ENCODE data around the gene CEP128. TPM values are rescaled to one million over a fixed set of nuclear protein-coding genes. Genes with fewer than 3 reads are reported as not detected.

CEP128 gene
- total RNA-seq, 1 experiment from 2014 or later, result 29.3 TPM

DNA sequence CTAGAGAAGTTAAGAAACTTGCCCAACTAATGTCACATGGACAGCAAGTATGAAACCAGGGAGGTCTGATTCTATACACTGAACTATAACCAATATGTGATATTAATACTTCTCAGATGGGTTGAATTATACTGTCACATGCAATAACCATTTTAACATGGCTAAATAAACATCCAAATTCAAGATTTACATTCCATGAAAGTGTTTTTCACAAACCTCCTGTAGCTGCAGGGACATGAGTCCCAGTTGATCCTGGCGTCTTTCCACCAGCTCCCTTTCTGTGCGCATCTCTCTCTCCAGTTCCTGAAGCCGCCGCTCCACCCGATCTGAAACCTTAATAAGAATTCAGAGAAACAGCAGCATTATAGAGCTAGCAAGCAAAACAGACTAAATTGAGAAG is 79.0 kb downstream of the CEP128 start:
- Histone ChIP-seq H3K4me3 (no peak overlapping the region), H3K79me2 (ENCODE audit: low read depth) (no peaks in the 10 kb centered on the region), H3K9me2 (ENCODE audit: insufficient read depth) (no peaks in the 10 kb centered on the region), H3K9me3 (ENCODE audit: insufficient read depth, low read depth) (no peaks in the 10 kb centered on the region; the same call in none of the 2 replicates), H3K27ac (no peak overlapping the region), H3K36me3 (ENCODE audit: low read depth) (peaks cover 4% of the 10 kb centered on the region; the same call in 1 of the 2 replicates), H3K4me2 (no peak overlapping the region), H3K4me1 (replicated peaks; ENCODE audit: insufficient read depth) (no peaks in the 10 kb centered on the region), H4K20me1 (ENCODE audit: insufficient read depth) (no peaks in the 10 kb centered on the region), H3F3A (ENCODE audit: insufficient read depth, low read depth) (no peaks in the 10 kb centered on the region), H3K27me3 (ENCODE audit: insufficient read depth, low read depth) (no peaks in the 10 kb centered on the region), H2AFZ (no peak overlapping the region)
- BruUV-seq (replicated peaks), result no TSS peak
- DNase-seq, result no peak
- intact Hi-C loops (cut with micrococcal nuclease; ENCODE audit: unreplicated experiment), result loop anchor here (2.0 to 5.0 kb wide), 3 partner anchors 125 to 1900 kb away; no protein-coding TSS in a partner anchor
- ChIA-PET CTCF (interaction anchor here (0.9 kb wide), 1 partner anchor 649 kb away, joined by 3 read pairs; no protein-coding TSS in a partner anchor), POLR2A (ENCODE audit: unreplicated experiment) (interaction anchor here (0.6 kb wide), 2 partner anchors 78 to 649 kb away, joined by 4 to 7 read pairs; no protein-coding TSS in a partner anchor)
- TF ChIP-seq, protein P1, sequence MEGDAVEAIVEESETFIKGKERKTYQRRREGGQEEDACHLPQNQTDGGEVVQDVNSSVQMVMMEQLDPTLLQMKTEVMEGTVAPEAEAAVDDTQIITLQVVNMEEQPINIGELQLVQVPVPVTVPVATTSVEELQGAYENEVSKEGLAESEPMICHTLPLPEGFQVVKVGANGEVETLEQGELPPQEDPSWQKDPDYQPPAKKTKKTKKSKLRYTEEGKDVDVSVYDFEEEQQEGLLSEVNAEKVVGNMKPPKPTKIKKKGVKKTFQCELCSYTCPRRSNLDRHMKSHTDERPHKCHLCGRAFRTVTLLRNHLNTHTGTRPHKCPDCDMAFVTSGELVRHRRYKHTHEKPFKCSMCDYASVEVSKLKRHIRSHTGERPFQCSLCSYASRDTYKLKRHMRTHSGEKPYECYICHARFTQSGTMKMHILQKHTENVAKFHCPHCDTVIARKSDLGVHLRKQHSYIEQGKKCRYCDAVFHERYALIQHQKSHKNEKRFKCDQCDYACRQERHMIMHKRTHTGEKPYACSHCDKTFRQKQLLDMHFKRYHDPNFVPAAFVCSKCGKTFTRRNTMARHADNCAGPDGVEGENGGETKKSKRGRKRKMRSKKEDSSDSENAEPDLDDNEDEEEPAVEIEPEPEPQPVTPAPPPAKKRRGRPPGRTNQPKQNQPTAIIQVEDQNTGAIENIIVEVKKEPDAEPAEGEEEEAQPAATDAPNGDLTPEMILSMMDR (conservative IDR thresholded peaks at IDR 0.05), result no peak
- no peak for TF ChIP-seq EZH2 (IDR thresholded peaks at IDR 0.05; ENCODE audit: low read depth)

DNA sequence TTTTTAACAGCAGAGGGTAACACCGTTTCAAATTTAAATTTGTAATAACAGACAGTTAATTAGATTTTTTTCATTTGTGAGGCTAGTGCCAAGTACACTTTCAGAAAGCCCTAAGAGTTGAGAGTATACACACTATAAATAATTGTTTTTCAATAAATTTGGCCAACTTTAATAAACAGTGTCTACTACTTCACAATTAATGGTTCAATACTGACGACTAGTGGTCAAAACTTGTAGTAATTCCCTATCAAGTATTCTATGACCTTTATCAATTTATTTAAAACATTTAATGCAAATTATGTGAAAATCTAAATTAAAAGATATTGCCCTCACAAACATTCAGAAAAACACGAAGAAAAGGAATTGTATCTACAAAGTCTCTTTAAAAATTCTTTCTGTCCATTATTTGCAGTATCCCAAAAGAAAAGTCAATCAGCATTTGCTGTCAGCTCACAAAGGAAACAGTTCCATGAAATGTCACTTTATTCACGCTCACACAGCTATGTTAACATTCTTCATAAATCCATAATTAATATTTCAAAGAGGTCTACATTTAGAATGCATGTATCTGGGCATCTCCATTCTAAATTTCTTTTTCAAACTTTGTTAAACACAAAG is 91.2 kb downstream of the CEP128 start:
- no peaks in the 10 kb centered on the region for H3K36me3 ChIP-seq (ENCODE audit: low read depth)
- H3K4me1 ChIP-seq (replicated peaks; ENCODE audit: insufficient read depth), result peaks cover 7% of the 10 kb centered on the region; the same call in 1 of the 2 replicates
- TF ChIP-seq EZH2 (IDR thresholded peaks at IDR 0.05; ENCODE audit: low read depth), result no peak
- TF ChIP-seq, protein P1 (conservative IDR thresholded peaks at IDR 0.05), result peak; percentile 94
- H3K9me2 ChIP-seq (ENCODE audit: insufficient read depth), result no peaks in the 10 kb centered on the region
- DNase-seq, result no peak
- intact Hi-C loops (cut with micrococcal nuclease; ENCODE audit: unreplicated experiment), result loop anchor here (1.0 kb wide), 2 partner anchors 794 to 1040 kb away; no protein-coding TSS in a partner anchor
- no peaks in the 10 kb centered on the region for H4K20me1 ChIP-seq (ENCODE audit: insufficient read depth)
- H3F3A ChIP-seq (ENCODE audit: insufficient read depth, low read depth), result 0 out of 2 replicates have a peak, but pooled peaks cover 4% of the 10 kb centered on the region
- POLR2A ChIA-PET (ENCODE audit: unreplicated experiment), result no interaction called here
- no peak overlapping the region for H3K4me3 ChIP-seq
- BruUV-seq (replicated peaks), result no TSS peak
- CTCF ChIA-PET, result interaction anchor here (0.8 kb wide), 1 partner anchor 1916 kb away, joined by 15 read pairs; no protein-coding TSS in a partner anchor
- H3K9me3 ChIP-seq (ENCODE audit: insufficient read depth, low read depth), result no peaks in the 10 kb centered on the region; the same call in 1 of the 2 replicates
- no peak overlapping the region for H3K4me2 ChIP-seq
- H3K27me3 ChIP-seq (ENCODE audit: insufficient read depth, low read depth), result no peaks in the 10 kb centered on the region
- no peaks in the 10 kb centered on the region for H3K79me2 ChIP-seq (ENCODE audit: low read depth)
- H2AFZ ChIP-seq, result no peak overlapping the region
- H3K27ac ChIP-seq, result no peak overlapping the region

DNA sequence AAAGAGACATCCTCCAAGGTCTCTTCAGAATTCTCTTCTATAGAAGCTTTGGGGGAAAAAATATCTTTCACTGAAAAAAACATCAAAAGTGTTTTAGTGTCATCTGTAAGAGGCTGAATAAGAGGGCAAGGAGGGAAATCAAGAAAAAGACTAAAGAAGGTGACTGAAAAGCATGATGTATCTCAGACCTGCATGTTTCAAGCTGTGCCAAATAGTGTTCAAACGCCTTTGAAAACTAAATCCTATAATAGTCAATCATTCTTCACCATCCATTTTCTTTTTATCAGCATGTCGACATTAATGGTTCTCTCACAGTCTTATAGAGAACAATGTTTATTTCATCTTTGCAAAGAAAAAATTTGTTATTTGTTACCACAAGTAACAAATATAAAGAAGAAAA is 94.5 kb downstream of the CEP128 start:
- no peak overlapping the region for H3K4me2 ChIP-seq
- POLR2A ChIA-PET (ENCODE audit: unreplicated experiment), result no interaction called here
- CTCF ChIA-PET, result no interaction called here

More for the DNA sequence above, 94.5 kb downstream of the CEP128 start:
- H3K9me3 ChIP-seq (ENCODE audit: insufficient read depth, low read depth), result peaks cover 8% of the 10 kb centered on the region; the same call in 1 of the 2 replicates
- no peaks in the 10 kb centered on the region for H4K20me1 ChIP-seq (ENCODE audit: insufficient read depth)
- BruUV-seq (replicated peaks), result no TSS peak
- H3K27me3 ChIP-seq (ENCODE audit: insufficient read depth, low read depth), result no peaks in the 10 kb centered on the region
- no peaks in the 10 kb centered on the region; the same call in 1 of the 2 replicates for H3K36me3 ChIP-seq (ENCODE audit: low read depth)
- H3K27ac ChIP-seq, result no peak overlapping the region
- DNase-seq, result no peak
- no peaks in the 10 kb centered on the region for H3K9me2 ChIP-seq (ENCODE audit: insufficient read depth)
- H3K79me2 ChIP-seq (ENCODE audit: low read depth), result no peaks in the 10 kb centered on the region
- TF ChIP-seq, protein P1 (conservative IDR thresholded peaks at IDR 0.05), result no peak
- no peak for TF ChIP-seq EZH2 (IDR thresholded peaks at IDR 0.05; ENCODE audit: low read depth)
- no peak overlapping the region for H2AFZ ChIP-seq
- peaks cover 13% of the 10 kb centered on the region for H3K4me1 ChIP-seq (replicated peaks; ENCODE audit: insufficient read depth)
- 0 out of 2 replicates have a peak, but pooled peaks cover 4% of the 10 kb centered on the region for H3F3A ChIP-seq (ENCODE audit: insufficient read depth, low read depth)
- no peak overlapping the region for H3K4me3 ChIP-seq
- intact Hi-C loops (cut with micrococcal nuclease; ENCODE audit: unreplicated experiment), result loop anchor here (10.0 kb wide), 1 partner anchor 412 kb away; no protein-coding TSS in a partner anchor

Measured in PC-9 (cell line).